HG02798 (cell line): Measurements from ENCODE around the gene PLSCR3.

Experiments
- ATAC-seq: cut with Tn5 transposase; IDR thresholded peaks from one replicate; pipeline ENCODE4 v1.9.1; 2021; ENCODE audit warnings: mild to moderate bottlenecking; ENCODE audit not compliant: unreplicated experiment, poor library complexity

Gene PLSCR3

GRCh38 chr17:7407485-7408251 is 13.3 kb upstream of the PLSCR3 start, which contains the start of gene NLGN2:
NLGN2 (plus strand) TSS chr17:7407845; CDS start chr17:7408256, 411 bp downstream.
- ATAC-seq, result no peak

GRCh38 chr17:7407082-7407481 is 12.8 kb upstream of the PLSCR3 start:
- ATAC-seq, result no peak

- ATAC-seq, result no peak
Observed at GRCh38 chr17:7406235-7406825, 12.0 kb upstream of the PLSCR3 start.

GRCh38 chr17:7405350-7406234 is 11.3 kb upstream of the PLSCR3 start:
- no peak for ATAC-seq

GRCh38 chr17:7404737-7405349 is 10.5 kb upstream of the PLSCR3 start:
- peak; percentile 13 for ATAC-seq

GRCh38 chr17:7403977-7404736 is 9.8 kb upstream of the PLSCR3 start, which contains the start of gene TMEM256:
TMEM256 (minus strand) TSS chr17:7404097; CDS start chr17:7404084, 13 bp downstream.
- peak; percentile 95 for ATAC-seq

- ATAC-seq, result no peak
Observed at GRCh38 chr17:7403727-7403976, 9.3 kb upstream of the PLSCR3 start.

GRCh38 chr17:7403043-7403726 is 8.9 kb upstream of the PLSCR3 start:
- no peak for ATAC-seq

GRCh38 chr17:7398612-7399011 is 4.3 kb upstream of the PLSCR3 start:
- no peak for ATAC-seq

GRCh38 chr17:7396147-7396546 is 1.8 kb upstream of the PLSCR3 start:
- ATAC-seq, result no peak

GRCh38 chr17:7393613-7394451 is 493 bp downstream of the PLSCR3 start:
- ATAC-seq, result peak; percentile 50

- no peak for ATAC-seq
Observed at GRCh38 chr17:7392696-7393612, 1.4 kb downstream of the PLSCR3 start.

GRCh38 chr17:7391307-7391706 is 3.0 kb downstream of the PLSCR3 start:
- no peak for ATAC-seq

- no peak for ATAC-seq
Observed at GRCh38 chr17:7389924-7390910, 4.1 kb downstream of the PLSCR3 start.

GRCh38 chr17:7388856-7389255 is 5.5 kb downstream of the PLSCR3 start:
- no peak for ATAC-seq

- no peak for ATAC-seq
Observed at GRCh38 chr17:7384489-7385081, 9.7 kb downstream of the PLSCR3 start.
